Bone marrow (tissue), 2 donors: ENCODE measurements around the gene KRTAP1-4.
"Not testable (repeated sequence)": the region's sequence is repeated elsewhere in the genome, so short reads cannot be mapped to it uniquely, and the experiment has no call there.

Experiments
- DNase-seq, 2 donors: peaks; one replicate each; lab custom pipeline; 2025; lab: John Stamatoyannopoulos, UW

Gene KRTAP1-4

GRCh38 chr17:41004397-41004796 lies 25.6 kb downstream of the KRTAP1-4 start:
- DNase-seq: no peak

- no peak for DNase-seq
Measured at GRCh38 chr17:41003926-41004325, 26.1 kb downstream of the KRTAP1-4 start.

- DNase-seq: no peak
Measured at GRCh38 chr17:41002814-41003213, 27.2 kb downstream of the KRTAP1-4 start.

GRCh38 chr17:41001795-41002194 lies 28.2 kb downstream of the KRTAP1-4 start:
- no peak for DNase-seq

GRCh38 chr17:40999563-40999962 lies 30.4 kb downstream of the KRTAP1-4 start, which contains the start of gene KRTAP3-2:
TSS of gene KRTAP3-2 (minus strand) at chr17:40999906. CDS start at chr17:40999853, 53 bp downstream.
- not testable (repeated sequence) for DNase-seq

- no peak for DNase-seq
Measured at GRCh38 chr17:40997361-40997760, 32.6 kb downstream of the KRTAP1-4 start.

GRCh38 chr17:40996829-40997228 lies 33.2 kb downstream of the KRTAP1-4 start:
- DNase-seq: no peak

- no peak for DNase-seq
Measured at GRCh38 chr17:40995116-40995515, 34.9 kb downstream of the KRTAP1-4 start.

- no peak for DNase-seq
Measured at GRCh38 chr17:40993839-40994238, 36.2 kb downstream of the KRTAP1-4 start, which contains the start of gene KRTAP3-3. TSS of gene KRTAP3-3 (minus strand) at chr17:40994164. CDS start at chr17:40994097, 67 bp downstream.

GRCh38 chr17:40993084-40993483 lies 36.9 kb downstream of the KRTAP1-4 start:
- no peak for DNase-seq

- DNase-seq: no peak
Measured at GRCh38 chr17:40992666-40993065, 37.3 kb downstream of the KRTAP1-4 start.

- no peak for DNase-seq
Measured at GRCh38 chr17:40986920-40987319, 43.1 kb downstream of the KRTAP1-4 start.

- no peak for DNase-seq
Measured at GRCh38 chr17:40984226-40984625, 45.8 kb downstream of the KRTAP1-4 start, which contains the start of gene KRT40. TSS of gene KRT40 (minus strand) at chr17:40984326. CDS start at chr17:40984273, 53 bp downstream.

GRCh38 chr17:40981115-40981514 lies 48.9 kb downstream of the KRTAP1-4 start:
- DNase-seq: no peak

GRCh38 chr17:40980596-40980995 lies 49.4 kb downstream of the KRTAP1-4 start:
- DNase-seq: no peak

GRCh38 chr17:40980117-40980516 lies 49.9 kb downstream of the KRTAP1-4 start:
- DNase-seq: no peak
